Measurements from ENCODE around the gene DAP3.
"Not testable (repeated sequence)": the region's sequence is repeated elsewhere in the genome, so short reads cannot be mapped to it uniquely, and the experiment has no call there.

DAP3 gene

DNA sequence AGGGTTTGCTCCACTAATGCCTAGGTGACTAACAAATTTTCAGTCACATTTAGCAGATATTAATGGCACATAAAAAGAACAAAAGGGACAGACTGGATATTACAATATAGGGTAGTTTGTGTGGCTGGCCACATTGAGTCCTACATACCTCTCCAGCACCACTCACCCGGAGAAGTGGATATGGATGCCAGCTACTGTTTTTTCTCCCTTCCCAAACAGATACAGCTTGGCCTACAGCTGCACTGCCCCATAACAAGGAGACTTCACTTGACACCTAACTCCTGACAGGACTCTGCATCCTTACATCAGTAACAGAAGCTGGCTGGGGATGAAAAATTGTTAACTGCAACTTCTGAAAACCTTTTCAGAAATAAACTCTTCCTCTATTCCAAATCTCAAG lies 9.9 kb upstream of the DAP3 start:
- DNase-seq (ENCODE audit: low read depth); H3K4me3 ChIP-seq (ENCODE audit: low read depth, low read length): not testable (repeated sequence)

DNA sequence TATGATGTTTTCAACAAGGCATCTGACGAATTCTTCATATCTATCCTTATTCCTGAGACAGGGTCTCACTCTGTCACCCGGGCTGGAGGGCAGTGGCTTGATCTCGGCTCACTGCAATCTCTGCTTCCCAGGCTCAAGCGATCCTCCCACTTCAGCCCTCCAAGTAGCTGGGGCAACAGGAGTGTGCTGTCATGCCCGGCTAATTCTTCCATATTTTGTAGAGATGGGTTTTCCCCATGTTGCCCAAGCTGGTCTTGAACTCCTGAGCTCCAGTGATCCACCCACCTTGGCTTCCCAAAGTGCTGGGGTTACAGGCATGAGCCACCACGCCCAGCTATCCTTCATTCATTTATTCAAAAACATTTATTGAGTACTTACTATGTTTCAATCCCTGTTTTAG lies 8.4 kb upstream of the DAP3 start:
- H3K4me3 ChIP-seq (ENCODE audit: low read depth, low read length), result no peak overlapping the region
- DNase-seq (ENCODE audit: low read depth), result no peak

DNA sequence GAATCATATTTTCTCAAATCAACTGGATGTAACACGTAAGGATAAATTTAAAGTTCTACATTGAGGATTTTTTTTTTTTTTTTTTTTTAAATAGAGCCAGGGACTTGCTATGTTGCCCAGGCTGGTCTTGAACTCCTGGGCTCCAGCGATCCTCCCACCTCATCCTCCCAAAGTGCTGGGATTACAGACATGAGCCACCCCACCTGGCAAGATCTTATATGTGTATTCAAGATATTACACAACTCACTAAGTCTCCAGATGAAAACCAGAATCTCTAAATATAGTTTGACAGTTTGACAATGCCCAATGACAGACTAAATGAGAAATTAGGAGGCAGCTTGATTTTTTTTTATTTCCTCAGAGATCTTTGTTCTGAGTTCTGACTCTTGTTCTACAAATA lies 7.1 kb upstream of the DAP3 start:
- H3K4me3 ChIP-seq (ENCODE audit: low read depth, low read length), result no peak overlapping the region
- no peak for DNase-seq (ENCODE audit: low read depth)

DNA sequence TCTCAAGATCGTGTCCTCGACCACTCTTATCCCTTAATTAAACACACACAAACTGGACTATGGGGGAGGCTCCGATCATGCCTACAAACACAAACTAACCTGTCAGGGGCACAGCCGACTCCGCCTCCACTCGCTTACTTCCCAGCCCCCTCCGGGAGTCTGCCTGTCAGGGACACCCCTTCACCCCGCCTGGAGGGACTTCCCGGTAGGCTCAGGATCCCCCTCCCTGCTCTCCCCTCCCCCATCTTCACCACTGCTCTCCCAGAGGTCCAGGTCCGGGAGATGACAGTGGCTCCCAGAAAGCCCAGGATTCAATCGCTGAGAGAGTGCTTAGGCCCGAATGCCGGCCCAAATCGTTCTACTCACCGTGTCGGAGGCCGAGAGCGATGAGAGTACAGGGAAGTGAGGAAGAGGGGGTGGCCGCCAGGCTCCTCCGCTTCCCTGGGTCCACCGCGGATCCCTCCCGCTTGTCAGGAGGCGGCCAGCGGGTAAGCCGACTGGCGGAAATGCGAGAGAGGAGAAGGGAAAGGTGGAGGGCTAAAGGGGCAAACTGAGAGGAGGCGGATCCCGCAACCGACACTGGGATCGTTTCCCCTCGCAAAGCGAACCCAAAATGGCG lies 1.1 kb upstream of the DAP3 start:
- peak overlapping the region; percentile 88 for H3K4me3 ChIP-seq (ENCODE audit: low read depth, low read length)
- not testable (repeated sequence) for DNase-seq (ENCODE audit: low read depth)

DNA sequence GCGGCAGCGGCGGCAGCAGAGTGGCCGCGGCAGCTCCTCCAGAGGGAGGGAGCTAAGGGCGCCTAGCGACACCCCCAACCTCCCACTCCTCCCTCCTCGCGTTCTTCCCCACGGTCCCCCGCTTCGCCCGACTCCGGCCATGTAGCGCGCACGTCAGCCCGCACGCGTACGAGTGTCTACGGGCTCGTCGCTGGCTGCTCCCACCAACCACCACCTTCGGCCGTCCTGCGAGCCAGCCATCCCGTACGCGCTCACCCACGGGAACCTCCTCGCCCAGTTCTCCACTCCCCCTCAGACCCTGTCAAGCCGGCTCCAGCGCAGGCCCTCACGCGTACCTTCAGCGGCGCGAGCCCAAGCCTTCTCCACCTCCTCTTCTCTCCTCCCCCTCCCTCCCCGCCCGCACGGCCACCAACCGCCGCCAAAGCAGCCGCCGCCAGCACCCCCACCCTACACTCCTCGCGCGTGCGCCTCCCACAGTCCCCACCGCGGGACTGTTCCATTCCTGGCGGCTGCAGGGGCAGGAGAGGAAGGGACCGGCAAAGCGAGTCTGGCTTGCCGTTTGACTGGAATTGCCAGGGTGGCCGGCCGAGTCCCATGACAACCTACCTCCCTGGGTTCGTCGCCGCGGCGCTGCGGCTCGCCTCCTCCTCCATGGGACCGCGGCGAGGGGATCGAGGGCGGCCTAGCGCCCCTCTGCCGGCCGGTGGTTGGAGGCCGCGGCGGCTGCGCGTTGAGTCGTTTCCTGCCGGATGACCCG lies 389 bp upstream of the DAP3 start, which contains the start of gene YY1AP1:
Gene YY1AP1, minus strand, starts transcription at position 451 of the 757 bp plus-strand sequence. CDS start 8,338 bp downstream, outside the sequence.
- DNase-seq (ENCODE audit: low read depth), result peak; percentile 62
- H3K4me3 ChIP-seq (ENCODE audit: low read depth, low read length), result peak within 1 kb of the TSS; percentile 88

DNA sequence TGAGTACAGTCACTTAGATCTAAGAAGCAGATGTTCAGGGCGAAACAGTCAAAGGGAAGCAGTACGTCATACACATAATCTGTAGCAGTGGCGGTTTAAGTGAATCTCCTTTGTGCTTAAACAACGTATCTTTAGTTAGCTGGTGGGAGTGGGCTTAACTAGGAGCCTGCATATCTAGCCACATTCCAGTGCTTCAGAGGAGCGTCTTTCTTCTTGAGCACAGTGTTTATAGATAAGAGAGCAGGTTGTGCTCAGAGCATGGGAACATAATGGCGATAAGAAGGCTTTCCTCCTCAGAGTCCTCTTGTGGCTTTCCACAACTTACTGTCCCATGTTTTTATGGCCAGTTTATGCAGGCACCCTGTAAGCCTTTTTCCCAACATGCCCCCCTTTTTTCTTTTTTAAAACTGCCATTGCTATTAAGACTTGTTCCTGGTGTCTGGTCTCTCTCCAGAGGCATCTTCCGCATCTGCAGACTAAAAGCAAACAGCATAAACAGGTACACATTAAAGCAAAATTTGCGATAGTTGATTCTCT lies 3.2 kb downstream of the DAP3 start:
- H3K4me3 ChIP-seq (ENCODE audit: low read depth, low read length), result no peak overlapping the region
- no peak for DNase-seq (ENCODE audit: low read depth)

DNA sequence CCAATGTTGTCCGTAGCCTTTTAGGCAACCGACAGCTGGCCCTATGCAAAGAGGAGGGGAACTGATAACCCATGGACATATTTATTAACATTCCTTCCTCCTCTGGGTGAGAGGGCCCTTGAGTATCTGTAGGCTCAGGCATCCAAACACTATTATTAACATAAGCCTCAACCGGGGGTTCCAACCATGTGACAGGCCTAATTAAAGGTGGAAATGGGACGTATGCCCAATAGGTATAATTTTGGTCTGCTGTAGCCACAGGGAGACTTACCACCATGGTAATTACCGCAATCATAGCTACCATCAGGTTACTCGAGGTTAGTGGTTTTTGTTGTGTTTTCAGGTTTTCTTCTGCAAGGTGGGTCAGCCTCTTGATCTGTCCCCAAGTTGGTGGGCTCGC lies 5.3 kb downstream of the DAP3 start:
- no peak for DNase-seq (ENCODE audit: low read depth)
- H3K4me3 ChIP-seq (ENCODE audit: low read depth, low read length), result no peak overlapping the region

DNA sequence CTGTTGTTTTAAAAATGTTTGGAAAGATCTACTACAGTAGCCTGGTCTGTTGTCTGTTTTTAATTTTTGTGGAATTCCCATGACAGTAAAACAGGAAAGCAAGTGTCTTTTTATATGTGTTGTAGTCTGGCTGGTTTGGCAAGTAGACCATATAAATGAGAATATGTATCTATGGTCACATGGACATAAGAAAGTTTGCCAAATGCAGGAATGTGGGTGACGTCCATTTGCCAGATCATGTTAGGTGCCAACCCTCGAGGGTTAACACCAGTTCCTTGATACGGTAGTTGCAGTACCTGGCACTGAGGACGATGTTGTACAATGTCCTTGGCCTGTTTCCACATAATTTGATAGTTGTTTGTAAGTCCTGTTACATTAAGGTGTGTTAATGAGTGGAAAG lies 6.2 kb downstream of the DAP3 start:
- H3K4me3 ChIP-seq (ENCODE audit: low read depth, low read length), result no peak overlapping the region
- DNase-seq (ENCODE audit: low read depth), result no peak

DNA sequence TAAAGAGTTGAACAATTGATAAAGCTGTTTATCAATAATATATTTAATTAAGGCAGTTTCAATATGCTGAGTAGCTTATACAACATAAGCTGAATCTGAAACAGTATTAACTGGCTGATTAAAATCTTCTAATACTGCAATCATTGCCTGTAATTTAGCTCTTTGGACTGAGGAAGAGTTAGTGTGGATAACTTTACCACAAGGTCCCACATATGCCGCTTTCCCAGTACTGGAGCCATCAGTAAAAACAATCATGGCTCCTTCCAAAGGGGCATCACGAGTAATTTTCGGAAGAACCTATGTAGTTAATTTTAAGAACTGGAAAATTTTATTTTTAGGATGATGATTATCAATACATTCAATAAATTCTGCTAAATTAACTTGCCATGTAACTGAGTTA lies 6.7 kb downstream of the DAP3 start:
- DNase-seq (ENCODE audit: low read depth), result no peak
- H3K4me3 ChIP-seq (ENCODE audit: low read depth, low read length), result no peak overlapping the region

DNA sequence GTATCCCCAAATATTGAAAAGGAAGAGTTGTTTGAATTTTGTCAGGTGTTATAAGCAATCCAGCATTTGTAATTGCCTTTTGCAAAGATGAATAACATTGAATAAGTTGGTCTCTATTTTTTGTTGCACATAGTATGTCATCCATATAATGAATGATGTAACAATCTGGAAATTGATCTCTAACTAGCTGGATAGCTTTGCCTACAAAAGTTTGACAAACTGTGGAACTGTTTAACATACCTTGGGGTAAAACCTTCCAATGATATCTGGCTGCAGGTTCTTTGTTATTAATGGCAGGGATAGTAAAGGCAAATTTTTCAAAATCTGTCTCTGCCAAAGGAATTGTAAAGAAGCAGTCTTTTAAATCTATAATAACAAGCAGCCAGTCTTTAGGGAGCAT lies 7.6 kb downstream of the DAP3 start:
- H3K4me3 ChIP-seq (ENCODE audit: low read depth, low read length), result no peak overlapping the region
- no peak for DNase-seq (ENCODE audit: low read depth)

DNA sequence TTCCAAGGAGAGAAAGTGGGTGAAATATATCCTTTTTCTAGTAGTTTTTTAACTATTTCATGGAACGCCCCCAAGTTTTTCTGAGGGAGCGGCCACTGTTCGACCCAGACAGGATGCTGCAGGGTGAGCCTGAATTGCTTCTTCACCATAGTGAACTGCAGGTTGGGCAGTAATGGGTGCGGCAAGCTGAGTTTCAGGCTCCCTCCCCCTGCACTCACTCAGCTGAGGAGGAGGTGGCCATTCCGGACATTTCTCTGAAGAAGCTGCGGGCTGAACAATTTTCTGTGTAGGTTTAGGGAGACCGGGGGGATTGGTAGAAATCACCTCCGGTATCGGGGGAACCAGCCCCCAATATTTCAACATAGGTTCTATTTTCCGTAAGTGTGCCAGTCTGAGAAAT lies 8.2 kb downstream of the DAP3 start:
- H3K4me3 ChIP-seq (ENCODE audit: low read depth, low read length), result no peak overlapping the region
- DNase-seq (ENCODE audit: low read depth), result no peak

DNA sequence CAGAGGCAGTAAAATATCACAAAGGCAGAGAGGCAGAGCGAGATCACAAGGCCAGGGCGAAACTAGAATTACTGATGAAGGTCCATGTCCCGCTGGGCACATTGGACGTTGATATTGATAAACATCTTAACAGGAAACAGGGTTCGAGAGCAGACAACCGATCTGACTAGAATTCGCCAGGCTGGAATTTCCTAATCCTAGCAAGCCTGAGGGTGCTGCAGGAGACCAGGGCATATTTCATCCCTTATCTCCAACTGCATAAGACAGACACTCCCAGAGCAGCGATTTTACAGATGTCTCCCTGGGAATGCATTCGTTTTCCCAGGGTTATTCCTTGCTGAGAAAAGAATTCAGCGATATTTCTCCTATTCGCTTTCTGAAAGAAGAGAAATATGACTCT lies 8.7 kb downstream of the DAP3 start:
- H3K4me3 ChIP-seq (ENCODE audit: low read depth, low read length); DNase-seq (ENCODE audit: low read depth): not testable (repeated sequence)

DNA sequence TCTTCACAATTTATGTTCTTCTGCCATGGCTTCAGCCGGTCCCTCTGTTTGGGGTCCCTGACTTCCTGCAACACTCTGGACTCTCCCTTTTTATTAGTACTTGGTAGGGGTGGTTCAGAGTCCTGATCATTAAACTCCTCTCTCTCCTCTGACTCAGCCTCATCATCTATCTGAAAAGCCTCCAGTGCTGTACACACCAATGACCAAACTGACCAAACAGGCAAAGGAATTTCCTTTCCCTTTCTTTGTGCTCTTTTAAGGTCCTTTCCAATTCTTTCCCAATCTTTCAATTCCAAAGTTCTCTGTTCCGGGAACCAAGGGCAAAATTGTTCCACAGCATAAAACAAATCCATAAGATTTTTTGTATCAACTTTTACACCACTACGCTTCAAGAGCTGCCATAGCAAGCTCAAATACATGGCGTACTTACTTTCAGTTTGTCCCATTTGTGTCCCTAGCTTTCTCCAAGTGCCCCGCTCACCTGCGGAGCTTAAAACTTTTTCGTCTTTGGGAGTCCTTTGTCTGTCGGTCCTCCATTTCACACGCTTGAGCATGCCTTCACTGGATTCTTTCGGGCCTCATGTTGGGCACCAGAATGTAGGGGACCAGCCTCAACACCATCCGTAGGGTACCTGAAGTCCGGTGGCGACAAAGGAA lies 9.6 kb downstream of the DAP3 start:
- no peak overlapping the region for H3K4me3 ChIP-seq (ENCODE audit: low read depth, low read length)
- DNase-seq (ENCODE audit: low read depth), result no peak

DNA sequence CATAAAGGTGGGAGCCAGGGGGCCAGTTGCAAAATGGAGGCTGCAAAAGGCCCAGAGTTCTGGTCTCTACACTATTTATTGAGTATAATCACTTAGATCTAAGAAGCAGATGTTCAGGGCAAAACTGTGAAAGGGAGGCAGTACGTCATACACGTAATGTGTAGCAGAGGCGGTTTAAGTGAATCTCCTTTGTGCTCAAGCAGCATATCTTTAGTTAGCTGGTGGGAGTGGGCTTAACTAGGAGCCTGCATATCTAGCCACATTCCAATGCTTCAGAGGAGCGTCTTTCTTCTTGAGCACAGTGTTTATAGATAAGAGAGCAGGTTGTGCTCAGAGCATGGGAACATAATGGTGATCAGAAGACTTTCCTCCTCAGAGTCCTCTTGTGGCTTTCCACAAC lies 10.2 kb downstream of the DAP3 start:
- H3K4me3 ChIP-seq (ENCODE audit: low read depth, low read length); DNase-seq (ENCODE audit: low read depth): not testable (repeated sequence)

DNA sequence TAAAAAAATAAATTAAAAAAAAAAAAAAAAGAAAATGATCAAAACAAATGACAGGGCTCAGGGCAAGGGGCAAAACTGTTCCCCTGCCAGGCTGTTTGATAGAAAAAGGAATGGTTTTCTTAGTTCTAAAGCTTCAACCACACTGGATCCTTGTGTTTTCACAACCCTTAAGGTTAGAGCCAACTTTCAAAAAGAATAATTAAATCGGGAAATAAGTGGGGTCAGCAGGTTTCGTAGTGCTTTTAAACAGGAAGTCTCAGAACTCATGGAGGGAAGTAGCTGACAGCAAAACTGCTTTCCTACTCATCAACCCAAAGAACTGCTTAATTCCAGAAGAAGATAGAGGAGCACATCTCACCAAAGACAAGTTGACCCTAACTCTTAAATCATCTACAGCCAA lies 12.8 kb downstream of the DAP3 start:
- not testable (repeated sequence) for H3K4me3 ChIP-seq (ENCODE audit: low read depth, low read length); DNase-seq (ENCODE audit: low read depth)

DNA sequence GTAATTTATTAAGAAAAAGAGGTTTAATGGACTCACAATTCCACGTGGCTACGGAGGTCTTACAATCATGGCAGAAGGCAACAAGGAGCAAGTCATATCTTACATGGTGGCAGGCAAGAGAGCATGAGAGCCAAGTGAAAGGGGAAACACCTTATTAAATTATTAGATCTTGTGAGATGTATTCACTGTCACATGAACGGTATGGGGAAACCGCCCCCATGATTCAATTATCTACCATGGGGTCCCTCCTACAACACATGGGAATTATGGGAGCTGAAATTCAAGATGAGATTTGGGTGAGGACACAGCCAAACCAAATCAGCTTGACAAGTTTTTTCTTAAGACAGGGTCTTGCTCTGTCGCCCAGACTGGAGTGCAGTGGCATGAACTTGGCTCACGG lies 14.3 kb downstream of the DAP3 start:
- H3K4me3 ChIP-seq (ENCODE audit: low read depth, low read length), result no peak overlapping the region
- no peak for DNase-seq (ENCODE audit: low read depth)

DNA sequence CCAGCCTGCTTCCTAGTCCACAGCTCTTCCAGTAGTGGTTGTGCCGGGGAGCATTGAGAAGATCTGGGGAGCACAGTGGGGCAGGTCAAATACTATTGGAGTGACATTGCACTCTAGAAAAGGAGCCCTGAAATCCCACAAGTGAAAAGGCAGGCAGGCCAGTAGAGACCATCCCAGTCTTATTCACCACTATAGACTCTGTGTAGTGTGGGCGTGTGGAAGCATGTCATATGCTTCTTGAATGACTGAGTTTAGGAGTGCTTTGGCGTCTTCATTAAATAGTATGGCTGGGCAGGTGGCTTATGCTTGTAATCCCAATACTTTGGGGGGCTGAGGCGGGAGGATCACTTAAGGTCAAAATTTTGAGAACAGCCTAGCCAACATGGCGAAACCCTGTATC lies 15.5 kb downstream of the DAP3 start:
- H3K4me3 ChIP-seq (ENCODE audit: low read depth, low read length); DNase-seq (ENCODE audit: low read depth): not testable (repeated sequence)

DNA sequence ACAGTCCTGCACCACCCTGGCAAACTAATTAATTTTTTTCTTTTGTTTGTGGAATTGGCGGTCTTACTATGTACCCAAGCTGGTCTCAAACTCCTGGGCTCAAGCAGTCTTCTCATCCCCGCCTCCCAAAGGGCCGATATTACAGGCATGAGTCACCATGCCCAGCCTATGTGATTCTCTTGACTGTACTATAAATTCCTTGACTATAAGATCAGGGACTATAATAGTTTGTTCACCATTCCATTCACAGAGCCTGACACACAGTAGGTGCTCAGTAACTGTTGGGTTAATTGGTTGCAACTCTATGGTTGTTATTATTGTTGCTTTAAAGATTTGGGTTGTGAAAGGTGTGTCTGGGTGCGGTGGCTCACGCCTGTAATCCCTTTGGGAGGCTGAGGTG lies 17.2 kb downstream of the DAP3 start:
- H3K4me3 ChIP-seq (ENCODE audit: low read depth, low read length), result no peak overlapping the region
- no peak for DNase-seq (ENCODE audit: low read depth)

DNA sequence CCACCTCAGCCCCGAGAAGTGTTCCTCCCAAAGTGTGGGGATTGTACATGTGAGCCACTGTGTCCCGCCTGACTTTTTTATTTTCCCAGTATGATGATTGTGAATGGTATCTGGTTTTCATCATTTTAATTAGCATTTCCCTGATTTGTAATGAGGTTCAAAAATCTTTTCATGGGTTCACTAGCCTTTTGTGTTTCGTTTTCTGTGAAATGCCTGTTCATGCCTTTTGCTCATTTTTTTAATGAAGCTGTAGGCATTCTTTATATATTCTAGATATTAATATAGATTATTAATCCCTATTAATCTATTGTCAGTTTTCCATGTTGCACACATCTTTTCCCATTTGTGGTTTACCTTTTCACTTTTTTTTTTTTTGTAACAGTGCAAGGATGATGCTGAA lies 20.5 kb downstream of the DAP3 start:
- no peak overlapping the region for H3K4me3 ChIP-seq (ENCODE audit: low read depth, low read length)
- DNase-seq (ENCODE audit: low read depth), result no peak

DNA sequence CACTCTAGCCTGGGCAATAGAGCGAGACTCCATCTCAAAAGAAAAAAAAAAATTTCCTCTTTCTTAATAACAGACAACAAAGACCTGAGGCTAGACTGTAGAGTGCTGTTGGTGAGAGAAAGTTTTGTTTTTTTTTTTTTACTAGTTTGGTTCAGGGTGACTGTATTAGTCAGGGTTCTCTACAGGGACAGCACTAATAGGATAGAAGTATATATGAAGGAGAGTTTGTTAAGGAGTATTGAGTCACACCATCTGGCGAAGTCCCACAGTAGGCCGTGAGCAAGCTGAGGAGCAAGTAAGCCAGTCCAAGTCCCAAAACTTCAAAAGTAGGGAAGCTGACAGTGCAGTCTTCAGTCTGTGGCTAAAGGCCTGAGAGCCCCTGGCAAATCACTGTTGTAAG lies 22.6 kb downstream of the DAP3 start:
- not testable (repeated sequence) for H3K4me3 ChIP-seq (ENCODE audit: low read depth, low read length); DNase-seq (ENCODE audit: low read depth)
